ENCODE measurements around the gene MYO1G. TPM values are rescaled to one million over a fixed set of nuclear protein-coding genes. Genes with fewer than 3 reads are reported as not detected.
A peak's percentile ranks its signal among the peaks of the same experiment; 100 is the strongest.

The MYO1G gene
- total and polyA plus RNA-seq, 9 of the 15 experiments (the other 6 are each of a cell fraction or from before 2014, with no cell fraction given): 0.03 to 0.62 (median 0.13) TPM; not detected in 1

DNA sequence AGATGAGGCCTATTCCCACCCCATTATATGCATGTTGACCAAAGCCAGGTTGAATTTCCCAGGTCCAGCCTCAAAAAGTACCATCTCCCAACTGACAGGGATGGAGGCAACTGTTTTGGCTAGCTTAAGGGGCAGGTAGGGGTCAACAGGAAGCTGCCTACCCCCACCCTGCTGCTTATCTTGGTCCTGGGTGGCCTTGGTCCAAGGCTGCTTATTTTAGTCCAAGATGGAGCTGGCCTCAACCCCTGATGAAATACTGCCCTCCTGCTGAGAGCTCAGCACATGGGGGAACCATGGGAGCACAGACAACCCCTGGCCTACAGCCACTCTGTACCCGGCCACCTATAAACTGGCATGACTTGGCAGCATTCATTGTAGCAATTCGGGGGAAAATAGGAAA lies 23.1 kb downstream of the MYO1G start (continued):
- TF ChIP-seq TEAD1 (CRISPR knock-in tag; IDR thresholded peaks at IDR 0.05): no peak
- no peak for TF ChIP-seq ZNF778 (CRISPR knock-in tag; IDR thresholded peaks at IDR 0.05)
- TF ChIP-seq, protein P1, sequence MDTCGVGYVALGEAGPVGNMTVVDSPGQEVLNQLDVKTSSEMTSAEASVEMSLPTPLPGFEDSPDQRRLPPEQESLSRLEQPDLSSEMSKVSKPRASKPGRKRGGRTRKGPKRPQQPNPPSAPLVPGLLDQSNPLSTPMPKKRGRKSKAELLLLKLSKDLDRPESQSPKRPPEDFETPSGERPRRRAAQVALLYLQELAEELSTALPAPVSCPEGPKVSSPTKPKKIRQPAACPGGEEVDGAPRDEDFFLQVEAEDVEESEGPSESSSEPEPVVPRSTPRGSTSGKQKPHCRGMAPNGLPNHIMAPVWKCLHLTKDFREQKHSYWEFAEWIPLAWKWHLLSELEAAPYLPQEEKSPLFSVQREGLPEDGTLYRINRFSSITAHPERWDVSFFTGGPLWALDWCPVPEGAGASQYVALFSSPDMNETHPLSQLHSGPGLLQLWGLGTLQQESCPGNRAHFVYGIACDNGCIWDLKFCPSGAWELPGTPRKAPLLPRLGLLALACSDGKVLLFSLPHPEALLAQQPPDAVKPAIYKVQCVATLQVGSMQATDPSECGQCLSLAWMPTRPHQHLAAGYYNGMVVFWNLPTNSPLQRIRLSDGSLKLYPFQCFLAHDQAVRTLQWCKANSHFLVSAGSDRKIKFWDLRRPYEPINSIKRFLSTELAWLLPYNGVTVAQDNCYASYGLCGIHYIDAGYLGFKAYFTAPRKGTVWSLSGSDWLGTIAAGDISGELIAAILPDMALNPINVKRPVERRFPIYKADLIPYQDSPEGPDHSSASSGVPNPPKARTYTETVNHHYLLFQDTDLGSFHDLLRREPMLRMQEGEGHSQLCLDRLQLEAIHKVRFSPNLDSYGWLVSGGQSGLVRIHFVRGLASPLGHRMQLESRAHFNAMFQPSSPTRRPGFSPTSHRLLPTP (IDR thresholded peaks at IDR 0.05; ENCODE audit: borderline replicate concordance, extremely low read depth, insufficient read length): no peak
- no peak for TF ChIP-seq GATAD2B (IDR thresholded peaks at IDR 0.05; ENCODE audit: borderline replicate concordance)
- TF ChIP-seq ZNF589 (CRISPR knock-in tag; IDR thresholded peaks at IDR 0.05; ENCODE audit: low read depth): no peak
- TF ChIP-seq TBL1XR1 (IDR thresholded peaks at IDR 0.05; ENCODE audit: low read length in 2 of 2): peak in 1 of 2 experiments; percentile 57; a peak in 2 of 4 replicates
- TF ChIP-seq ZNF311 (CRISPR knock-in tag; IDR thresholded peaks at IDR 0.05): 0 out of 2 replicates have a peak, but pooled peaks have one; percentile 43
- no peak for TF ChIP-seq ZNF449 (CRISPR knock-in tag; IDR thresholded peaks at IDR 0.05)
- TF ChIP-seq KDM2B (CRISPR knock-in tag; IDR thresholded peaks at IDR 0.05): no peak
- peak in 1 of 2 experiments; percentile 54; a peak in 2 of 4 replicates for TF ChIP-seq RAD21 (CRISPR knock-in tag; conservative IDR thresholded peaks at IDR 0.05 in 1 of 2, IDR thresholded peaks at IDR 0.05 in 1 of 2)
- no peak for TF ChIP-seq TARDBP (IDR thresholded peaks at IDR 0.05)
